Endothelial cell of umbilical vein (primary cell): Measurements from ENCODE around the gene BCAS3. TPM values are rescaled to one million over a fixed set of nuclear protein-coding genes. Genes with fewer than 3 reads are reported as not detected.

Source experiments
- BruUV-seq: library from RNA; stranded (reverse); fragments of 400-500 nt; replicated peaks from 2 replicates; lab custom pipeline; 2021; lab: Mats Ljungman, UMichigan
- CTCF ChIA-PET: fragments of 300-600, 350-600 bp; sonication (Branson Sonifier 250); formaldehyde crosslinking; loops from one replicate; lab custom pipeline; 2021; ENCODE audit warnings: antibody characterized with exemption, inconsistent platforms; lab: Charles Lee
- POLR2A ChIA-PET: fragments of 300-600, 350-600 bp; sonication (Branson Sonifier 250); formaldehyde crosslinking; loops from one replicate; lab custom pipeline; 2021; ENCODE audit warnings: antibody characterized with exemption, inconsistent platforms; lab: Charles Lee
- DNase-seq: peaks from one replicate; pipeline ENCODE4 v3.0.0-alpha.2; 2011; ENCODE audit warnings: low read depth, low spot score
- FAIRE-seq: peaks from 2 replicates; lab custom pipeline; 2011; peaks lifted over from hg19 to GRCh38; lab: Jason Lieb, UNC
- H2AFZ ChIP-seq: 2 replicates; pipeline ENCODE4 v1.6.0; 2012; ENCODE audit warnings: low read depth, low read length, control low read depth, inconsistent platforms
- H3K27ac ChIP-seq: 2 replicates; pipeline ENCODE4 v1.5.1; 2011; ENCODE audit warnings: low read depth, mild to moderate bottlenecking, control low read depth, low read length, moderate library complexity; ENCODE audit not compliant: insufficient read depth
- H3K27me3 ChIP-seq, 2 experiments: 2 replicates each; pipeline versions ENCODE4 v1.6.0 to v1.6.1; 2011; ENCODE audit warnings: low read length in 2 of 2, mixed read lengths in 1 of 2; ENCODE audit not compliant: control insufficient read depth in 2 of 2, insufficient read depth in 2 of 2
- H3K36me3 ChIP-seq, 2 experiments: 2 replicates in 1 of 2; 3 replicates in 1 of 2; pipeline ENCODE4 v1.5.1; 2011; ENCODE audit warnings: low read length in 2 of 2, mild to moderate bottlenecking in 1 of 2, moderate library complexity in 1 of 2; ENCODE audit not compliant: control insufficient read depth in 2 of 2, insufficient read depth in 2 of 2; ENCODE audit errors: extremely low read depth in 1 of 2
- H3K4me1 ChIP-seq: 3 replicates; pipeline ENCODE4 v1.5.1; 2011; ENCODE audit warnings: mild to moderate bottlenecking, low read length; ENCODE audit not compliant: control insufficient read depth, insufficient read depth; ENCODE audit errors: extremely low read depth
- H3K4me2 ChIP-seq: 2 replicates; pipeline ENCODE4 v1.6.1; 2011; ENCODE audit warnings: low read length, control low read depth, mixed read lengths; ENCODE audit not compliant: insufficient read depth
- H3K4me3 ChIP-seq, 3 experiments: fragments of 200-600 bp in 1 of 3; sonication (generic), shearing (Covaris generic) in 1 of 3; replicated peaks in 1 of 3; 2 replicates each; pipeline ENCODE4 v1.5.1; 2011 to 2016; ENCODE audit warnings: control low read depth in 3 of 3, low read length in 3 of 3, mild to moderate bottlenecking in 2 of 3, inconsistent platforms in 1 of 3, low read depth in 1 of 3, moderate library complexity in 1 of 3; ENCODE audit not compliant: insufficient read depth in 1 of 3
- H3K79me2 ChIP-seq: 2 replicates; pipeline ENCODE4 v1.6.0; 2012; ENCODE audit warnings: low read length, inconsistent platforms; ENCODE audit not compliant: control insufficient read depth, insufficient read depth
- H3K9ac ChIP-seq: replicated peaks from 2 replicates; pipeline ENCODE3; 2011; ENCODE audit warnings: low read length, control low read depth; ENCODE audit not compliant: insufficient read depth; ENCODE audit errors: extremely low read depth
- H3K9me1 ChIP-seq: replicated peaks from 3 replicates; pipeline ENCODE4 v1.6.0; 2011; ENCODE audit warnings: mild to moderate bottlenecking, low read length; ENCODE audit not compliant: control insufficient read depth, insufficient read depth; ENCODE audit errors: extremely low read depth
- H3K9me3 ChIP-seq: replicated peaks from 2 replicates; pipeline ENCODE4 v1.5.1; 2012; ENCODE audit warnings: low read length, inconsistent platforms; ENCODE audit not compliant: control insufficient read depth, insufficient read depth
- H4K20me1 ChIP-seq: replicated peaks from 2 replicates; pipeline ENCODE3; 2011; ENCODE audit warnings: mild to moderate bottlenecking, low read length; ENCODE audit not compliant: control insufficient read depth, insufficient read depth; ENCODE audit errors: extremely low read depth
- CTCF ChIP-seq, 2 donors: IDR thresholded peaks; 1 replicate in 1 of 2; 2 replicates in 1 of 2; pipeline ENCODE4 v1.5.1; 2011; ENCODE audit warnings: low read length in 2 of 2, mild to moderate bottlenecking in 2 of 2, moderate library complexity in 2 of 2, control low read depth in 1 of 2, inconsistent platforms in 1 of 2, low read depth in 1 of 2; ENCODE audit not compliant: insufficient read depth in 1 of 2; ENCODE audit errors: extremely low read depth in 1 of 2
- EZH2 ChIP-seq: IDR thresholded peaks from 2 replicates; pipeline ENCODE4 v1.6.1; 2012; ENCODE audit warnings: borderline replicate concordance, low read depth, mild to moderate bottlenecking, moderate library complexity, low read length, inconsistent platforms; ENCODE audit not compliant: severe bottlenecking
- FOS ChIP-seq: IDR thresholded peaks from 2 replicates; pipeline ENCODE4 v1.6.1; 2011; ENCODE audit warnings: mild to moderate bottlenecking, low read length, moderate library complexity, borderline replicate concordance; ENCODE audit not compliant: insufficient read depth
- GATA2 ChIP-seq: IDR thresholded peaks from 2 replicates; pipeline ENCODE4 v1.7.0; 2011; ENCODE audit warnings: low read depth, mild to moderate bottlenecking, moderate library complexity, mixed read lengths, low read length; ENCODE audit not compliant: insufficient read length, insufficient read depth
- JUN ChIP-seq: IDR thresholded peaks from 2 replicates; pipeline ENCODE4 v1.6.1; 2011; ENCODE audit warnings: borderline replicate concordance, low read depth; ENCODE audit not compliant: insufficient read length, insufficient read depth
- MAX ChIP-seq: IDR thresholded peaks from 2 replicates; pipeline ENCODE4 v1.6.1; 2011; ENCODE audit not compliant: insufficient read depth, insufficient read length
- MYC ChIP-seq: IDR thresholded peaks from one replicate; pipeline ENCODE4 v1.6.1; 2011; ENCODE audit warnings: mild to moderate bottlenecking, low read depth, low read length
- POLR2A ChIP-seq: IDR thresholded peaks from 2 replicates; pipeline ENCODE4 v1.6.1; 2012; ENCODE audit warnings: low read depth, mild to moderate bottlenecking, control low read depth, low read length
- POLR2AphosphoS5 ChIP-seq: IDR thresholded peaks from 2 replicates; pipeline ENCODE4 v1.6.1; 2012; ENCODE audit warnings: low read depth, mild to moderate bottlenecking, control low read depth, low read length, moderate library complexity; ENCODE audit not compliant: insufficient read depth
- dilution Hi-C: fragments of 300-500 bp; cut with MboI; formaldehyde crosslinking; loops from one replicate; pipeline ENCODE4 v1.15.0; 2019; ENCODE audit warnings: low sequenced_read_pairs; ENCODE audit not compliant: extremely low pct_ligation_motif_present
- intact Hi-C: fragments of 100-400 bp; cut with micrococcal nuclease; formaldehyde crosslinking; loops from one replicate; pipeline ENCODE4 v1.10.0; 2022
- polyA plus RNA-seq, 4 experiments: library from polyadenylated mRNA; depleted of rRNA in 3 of 4; stranded (reverse) in 3 of 4; unstranded in 1 of 4; fragments of >200 nt; gene quantifications; 2 replicates each; pipeline versions ENCODE4 v1.2.1 to v1.2.3, GENCODE V29; 2011 to 2012; ENCODE audit warnings: missing spikeins in 1 of 4
- total RNA-seq: library from RNA; stranded (reverse); gene quantifications from 2 replicates; pipeline ENCODE4 v1.2.3, GENCODE V29; 2021

Gene BCAS3
- total and polyA plus RNA-seq, 2 donors (not counting 3 experiments of a cell fraction or from before 2014, with no cell fraction given), result 8.2 to 16.0 TPM

GRCh38 chr17:60900688-60901087 is 223.0 kb downstream of the BCAS3 start:
- DNase-seq, result no peak
- Histone ChIP-seq H3K9ac (no peak overlapping the region), H3K9me1 (no peaks in the 10 kb centered on the region), H3K27me3 (no peaks in the 10 kb centered on the region), H2AFZ (no peak overlapping the region), H3K27ac (no peak overlapping the region), H4K20me1 (no peaks in the 10 kb centered on the region), H3K4me3 (no peak overlapping the region), H3K36me3 (no peaks in the 10 kb centered on the region), H3K79me2 (no peaks in the 10 kb centered on the region), H3K4me1 (no peaks in the 10 kb centered on the region), H3K9me3 (no peaks in the 10 kb centered on the region), H3K4me2 (no peak overlapping the region)
- intact Hi-C loops (no loop called here), dilution Hi-C loops (no loop called here)
- TF ChIP-seq POLR2AphosphoS5, result no peak
- TF ChIP-seq FOS, result no peak
- TF ChIP-seq GATA2, result no peak
- no peak for TF ChIP-seq MAX
- no peak for TF ChIP-seq CTCF (IDR thresholded peaks at IDR 0.05; ENCODE audit: extremely low read depth in 1 of 2, insufficient read depth in 1 of 2, low read depth in 1 of 2, low read length in 2 of 2)
- TF ChIP-seq MYC, result no peak
- TF ChIP-seq JUN, result no peak
- no peak for TF ChIP-seq EZH2
- no peak for TF ChIP-seq POLR2A
- ChIA-PET POLR2A (no interaction called here), CTCF (no interaction called here)
- FAIRE-seq, result no peak
- no TSS peak for BruUV-seq
